ENCODE data around the gene CENPP. TPM values are rescaled to one million over a fixed set of nuclear protein-coding genes. Genes with fewer than 3 reads are reported as not detected.

CENPP gene
- total and polyA plus RNA-seq, 2 donors from 2014 or later: 1.2 to 4.2 TPM

- DNase-seq (no peak), FAIRE-seq (no peak)
- intact Hi-C loops (cut with DNase I): no loop called here
- Histone ChIP-seq H3K9ac (ENCODE audit: low read length in 3 of 3) (no peak overlapping the region), H3K36me3 (ENCODE audit: control insufficient read depth in 2 of 3, insufficient read depth in 3 of 3, low read length in 3 of 3) (no peaks in the 10 kb centered on the region), H3K4me1 (ENCODE audit: control insufficient read depth in 2 of 3, insufficient read depth in 2 of 3, low read depth in 1 of 3, low read length in 3 of 3) (no peaks in the 10 kb centered on the region), H3K4me3 (ENCODE audit: low read length in 3 of 3) (no peak overlapping the region), H3K9me3 (ENCODE audit: control insufficient read depth in 2 of 3, insufficient read depth in 1 of 3, low read length in 3 of 3) (no peaks in the 10 kb centered on the region), H3K27me3 (ENCODE audit: control insufficient read depth, insufficient read depth, low read length) (no peaks in the 10 kb centered on the region), H3K27ac (ENCODE audit: low read depth in 2 of 2, low read length in 2 of 2) (no peak overlapping the region)
- TF ChIP-seq, protein P1, sequence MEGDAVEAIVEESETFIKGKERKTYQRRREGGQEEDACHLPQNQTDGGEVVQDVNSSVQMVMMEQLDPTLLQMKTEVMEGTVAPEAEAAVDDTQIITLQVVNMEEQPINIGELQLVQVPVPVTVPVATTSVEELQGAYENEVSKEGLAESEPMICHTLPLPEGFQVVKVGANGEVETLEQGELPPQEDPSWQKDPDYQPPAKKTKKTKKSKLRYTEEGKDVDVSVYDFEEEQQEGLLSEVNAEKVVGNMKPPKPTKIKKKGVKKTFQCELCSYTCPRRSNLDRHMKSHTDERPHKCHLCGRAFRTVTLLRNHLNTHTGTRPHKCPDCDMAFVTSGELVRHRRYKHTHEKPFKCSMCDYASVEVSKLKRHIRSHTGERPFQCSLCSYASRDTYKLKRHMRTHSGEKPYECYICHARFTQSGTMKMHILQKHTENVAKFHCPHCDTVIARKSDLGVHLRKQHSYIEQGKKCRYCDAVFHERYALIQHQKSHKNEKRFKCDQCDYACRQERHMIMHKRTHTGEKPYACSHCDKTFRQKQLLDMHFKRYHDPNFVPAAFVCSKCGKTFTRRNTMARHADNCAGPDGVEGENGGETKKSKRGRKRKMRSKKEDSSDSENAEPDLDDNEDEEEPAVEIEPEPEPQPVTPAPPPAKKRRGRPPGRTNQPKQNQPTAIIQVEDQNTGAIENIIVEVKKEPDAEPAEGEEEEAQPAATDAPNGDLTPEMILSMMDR (IDR thresholded peaks at IDR 0.05; ENCODE audit: borderline replicate concordance, extremely low read depth, insufficient read depth): no peak
Measured at GRCh38 chr9:92432972-92433548, 107.3 kb downstream of the CENPP start.

- H3K9me3 ChIP-seq (ENCODE audit: control insufficient read depth in 2 of 3, insufficient read depth in 1 of 3, low read length in 3 of 3): no peaks in the 10 kb centered on the region
- TF ChIP-seq, protein P1 (IDR thresholded peaks at IDR 0.05; ENCODE audit: borderline replicate concordance, extremely low read depth, insufficient read depth): no peak
- H3K27me3 ChIP-seq (ENCODE audit: control insufficient read depth, insufficient read depth, low read length): no peaks in the 10 kb centered on the region
- H3K36me3 ChIP-seq (ENCODE audit: control insufficient read depth in 2 of 3, insufficient read depth in 3 of 3, low read length in 3 of 3): no peaks in the 10 kb centered on the region
- FAIRE-seq: no peak
- no peak overlapping the region for H3K27ac ChIP-seq (ENCODE audit: low read depth in 2 of 2, low read length in 2 of 2)
- H3K4me1 ChIP-seq (ENCODE audit: control insufficient read depth in 2 of 3, insufficient read depth in 2 of 3, low read depth in 1 of 3, low read length in 3 of 3): no peaks in the 10 kb centered on the region
- no peak for DNase-seq
- no peak overlapping the region for H3K9ac ChIP-seq (ENCODE audit: low read length in 3 of 3)
- H3K4me3 ChIP-seq (ENCODE audit: low read length in 3 of 3): no peak overlapping the region
- intact Hi-C loops (cut with DNase I): no loop called here
Measured at GRCh38 chr9:92435263-92435662, 109.5 kb downstream of the CENPP start.

DNA sequence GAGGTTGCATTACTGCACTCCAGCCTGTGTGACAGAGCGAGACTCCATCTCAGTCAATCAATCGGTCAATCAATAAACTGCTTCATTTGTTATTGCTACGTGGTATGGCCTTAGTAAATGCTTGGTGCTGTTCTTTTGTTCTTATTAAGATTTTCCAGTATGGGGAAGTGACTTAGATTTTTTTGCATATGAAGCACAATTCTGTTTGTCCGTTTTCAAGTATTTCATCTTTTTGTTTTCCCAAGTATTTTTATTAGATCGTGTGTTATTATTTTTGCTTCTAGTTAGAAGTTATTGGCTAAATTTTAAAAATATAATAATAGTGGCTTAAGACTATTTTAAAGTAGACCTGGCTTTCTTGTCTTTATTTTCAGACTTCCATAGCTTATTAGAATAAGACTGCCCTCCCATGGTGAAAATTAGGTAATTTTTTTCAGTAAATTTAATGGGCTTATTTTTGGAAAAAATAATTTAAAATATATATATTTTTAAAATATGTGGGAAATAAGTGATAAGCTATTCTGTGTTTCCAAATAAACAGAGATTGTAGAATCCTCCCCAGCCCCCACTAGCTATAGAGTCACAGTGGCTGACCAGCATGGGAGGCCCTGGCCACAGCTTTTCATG lies 113.3 kb downstream of the CENPP start:
- intact Hi-C loops (cut with DNase I): no loop called here
- no peaks in the 10 kb centered on the region for H3K36me3 ChIP-seq (ENCODE audit: control insufficient read depth in 2 of 3, insufficient read depth in 3 of 3, low read length in 3 of 3)
- H3K9ac ChIP-seq (ENCODE audit: low read length in 3 of 3): no peak overlapping the region
- FAIRE-seq (peak; percentile 85), DNase-seq (peak in 1 of 5 donors; percentile 35)
- no peaks in the 10 kb centered on the region for H3K9me3 ChIP-seq (ENCODE audit: control insufficient read depth in 2 of 3, insufficient read depth in 1 of 3, low read length in 3 of 3)
- H3K27me3 ChIP-seq (ENCODE audit: control insufficient read depth, insufficient read depth, low read length): no peaks in the 10 kb centered on the region
- no peaks in the 10 kb centered on the region for H3K4me1 ChIP-seq (ENCODE audit: control insufficient read depth in 2 of 3, insufficient read depth in 2 of 3, low read depth in 1 of 3, low read length in 3 of 3)
- H3K27ac ChIP-seq (ENCODE audit: low read depth in 2 of 2, low read length in 2 of 2): no peak overlapping the region
- TF ChIP-seq, protein P1 (IDR thresholded peaks at IDR 0.05; ENCODE audit: borderline replicate concordance, extremely low read depth, insufficient read depth): no peak
- H3K4me3 ChIP-seq (ENCODE audit: low read length in 3 of 3): no peak overlapping the region

Data from kidney (tissue), 14 donors.